Naive thymus-derived CD4-positive, alpha-beta T cell (primary cell): ENCODE data around the gene JADE1. TPM values are rescaled to one million over a fixed set of nuclear protein-coding genes. Genes with fewer than 3 reads are reported as not detected.

Experiments used
- ATAC-seq: fragments of 150-1000 bp; cut with Tn5 transposase; 2 replicates; pipeline ENCODE4 v1.10.0; 2021; ENCODE audit warnings: mild to moderate bottlenecking, moderate library complexity
- CTCF ChIA-PET: fragments of 350-600 bp; sonication (Branson Sonifier 250); formaldehyde crosslinking; loops from one replicate; lab custom pipeline; 2021; ENCODE audit warnings: antibody characterized with exemption; lab: Charles Lee
- POLR2A ChIA-PET: fragments of 350-600 bp; sonication (Branson Sonifier 250); formaldehyde crosslinking; loops from one replicate; lab custom pipeline; 2021; ENCODE audit warnings: antibody characterized with exemption, inconsistent platforms; lab: Charles Lee
- DNase-seq, 9 donors: peaks; one replicate each; pipeline versions ENCODE4 v3.0.0 to v3.0.0-alpha.2; 2020 to 2022; ENCODE audit warnings: mixed read lengths in 1 of 9
- H3K27ac ChIP-seq: one replicate; pipeline ENCODE4 v1.7.0; 2013; ENCODE audit warnings: mild to moderate bottlenecking, low read depth, low read length, moderate library complexity
- H3K27me3 ChIP-seq, 2 donors: one replicate each; pipeline ENCODE4 v1.7.0; 2013; ENCODE audit warnings: low read length in 2 of 2, mild to moderate bottlenecking in 2 of 2, moderate library complexity in 2 of 2; ENCODE audit not compliant: control insufficient read depth in 2 of 2, insufficient read depth in 2 of 2
- H3K36me3 ChIP-seq, 3 experiments: 1 replicate in 2 of 3; 2 replicates in 1 of 3; pipeline ENCODE4 v1.7.0; 2013; ENCODE audit warnings: low read length in 3 of 3, mild to moderate bottlenecking in 3 of 3, moderate library complexity in 1 of 3; ENCODE audit not compliant: insufficient read depth in 3 of 3, control insufficient read depth in 2 of 3
- H3K4me1 ChIP-seq, 2 donors: one replicate each; pipeline ENCODE4 v1.7.0; 2013; ENCODE audit warnings: low read length in 2 of 2, mild to moderate bottlenecking in 2 of 2, moderate library complexity in 1 of 2; ENCODE audit not compliant: control insufficient read depth in 2 of 2, insufficient read depth in 2 of 2
- H3K4me3 ChIP-seq: 2 replicates; pipeline ENCODE4 v1.7.0; 2013; ENCODE audit warnings: mild to moderate bottlenecking, low read length
- H3K9me3 ChIP-seq, 3 experiments: 1 replicate in 2 of 3; 2 replicates in 1 of 3; pipeline ENCODE4 v1.7.0; 2013; ENCODE audit warnings: low read length in 3 of 3; ENCODE audit not compliant: control insufficient read depth in 2 of 3
- H3K27ac Mint-ChIP-seq, 9 donors: one replicate each; pipeline ENCODE4 v1.8.0; 2020 to 2022; ENCODE audit warnings: mixed read lengths in 9 of 9, mild to moderate bottlenecking in 8 of 9, moderate library complexity in 5 of 9, inconsistent platforms in 2 of 9
- H3K27me3 Mint-ChIP-seq, 5 donors: one replicate each; pipeline ENCODE4 v1.8.0; 2021 to 2022; ENCODE audit warnings: mixed read lengths in 5 of 5, mild to moderate bottlenecking in 1 of 5
- H3K36me3 Mint-ChIP-seq, 5 donors: one replicate each; pipeline ENCODE4 v1.8.0; 2020 to 2022; ENCODE audit warnings: mixed read lengths in 5 of 5, mild to moderate bottlenecking in 3 of 5, inconsistent platforms in 1 of 5
- H3K4me1 Mint-ChIP-seq, 7 donors: one replicate each; pipeline ENCODE4 v1.8.0; 2020 to 2022; ENCODE audit warnings: mixed read lengths in 7 of 7, mild to moderate bottlenecking in 3 of 7, inconsistent platforms in 1 of 7
- H3K4me3 Mint-ChIP-seq, 10 donors: one replicate each; pipeline ENCODE4 v1.8.0; 2020 to 2022; ENCODE audit warnings: mild to moderate bottlenecking in 10 of 10, mixed read lengths in 10 of 10, moderate library complexity in 6 of 10, inconsistent platforms in 2 of 10
- H3K9me3 Mint-ChIP-seq, 11 donors: one replicate each; pipeline ENCODE4 v1.8.0; 2020 to 2022; ENCODE audit warnings: mixed read lengths in 11 of 11, mild to moderate bottlenecking in 4 of 11, inconsistent platforms in 1 of 11, moderate library complexity in 1 of 11
- intact Hi-C, 2 donors: fragments of 100-400 bp; cut with micrococcal nuclease; formaldehyde crosslinking; loops; one replicate each; pipeline ENCODE4 v1.15.1; 2023
- polyA plus RNA-seq, 2 donors: library from polyadenylated mRNA; unstranded; fragments of 300-500 nt; fragmentation: Illumina TruSeq; gene quantifications; one replicate each; pipeline ENCODE4 v1.2.3, GENCODE V29; 2021
- total RNA-seq, 6 experiments: library from RNA in 5 of 6; stranded (reverse) in 5 of 6; gene quantifications; 1 replicate in 5 of 6; 2 replicates in 1 of 6; pipeline ENCODE4 v1.2.3 and lab custom pipeline; 2021 to 2026

JADE1 gene
- total and polyA plus RNA-seq, 7 experiments from 2014 or later: 34.5 to 79.5 (median 55.8) TPM

DNA sequence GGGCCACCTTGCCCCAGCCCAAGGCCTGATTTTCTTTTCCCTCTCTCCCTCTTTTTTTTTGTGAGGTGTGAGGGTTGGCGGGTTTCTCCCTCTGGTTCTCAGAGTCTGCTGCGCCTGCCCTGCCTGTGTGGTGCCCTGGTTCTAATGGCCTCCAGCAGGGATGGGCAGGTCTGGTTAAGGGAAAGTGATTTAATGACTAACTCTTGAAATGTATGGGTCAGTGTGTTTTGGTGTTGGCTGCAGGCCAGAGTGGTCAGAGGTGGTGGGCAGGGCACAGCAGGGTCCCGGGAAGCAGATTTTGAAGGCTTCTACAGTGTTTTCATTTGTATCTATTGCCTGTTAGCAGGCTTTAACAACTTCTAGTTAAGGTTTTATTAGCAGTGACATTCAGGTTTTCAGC, 39.0 kb downstream of the JADE1 start:
- Mint-ChIP-seq H3K4me1 (peaks cover 11 to 33% (median 25%) of the 10 kb centered on the region in 7 donors), H3K27me3 (no peaks in the 10 kb centered on the region), H3K4me3 (no peak overlapping the region), H3K36me3 (peaks cover 16 to 61% (median 36%) of the 10 kb centered on the region in 5 donors), H3K27ac (peak overlapping the region in 3 of 9 donors; percentile 52 to 67 (median 57)), H3K9me3 (no peaks in the 10 kb centered on the region)
- no peaks in the 10 kb centered on the region for H3K27me3 ChIP-seq
- ChIA-PET CTCF (no interaction called here), POLR2A (no interaction called here)
- no peak for DNase-seq
- peaks cover 0 to under 1% of the 10 kb centered on the region in 2 donors for H3K4me1 ChIP-seq
- H3K4me3 ChIP-seq: no peak overlapping the region
- ATAC-seq: no peak
- intact Hi-C loops: no loop called here
- no peak overlapping the region for H3K27ac ChIP-seq
- no peaks in the 10 kb centered on the region for H3K9me3 ChIP-seq
- peaks cover 22 to 96% (median 37%) of the 10 kb centered on the region in 3 experiments for H3K36me3 ChIP-seq

DNA sequence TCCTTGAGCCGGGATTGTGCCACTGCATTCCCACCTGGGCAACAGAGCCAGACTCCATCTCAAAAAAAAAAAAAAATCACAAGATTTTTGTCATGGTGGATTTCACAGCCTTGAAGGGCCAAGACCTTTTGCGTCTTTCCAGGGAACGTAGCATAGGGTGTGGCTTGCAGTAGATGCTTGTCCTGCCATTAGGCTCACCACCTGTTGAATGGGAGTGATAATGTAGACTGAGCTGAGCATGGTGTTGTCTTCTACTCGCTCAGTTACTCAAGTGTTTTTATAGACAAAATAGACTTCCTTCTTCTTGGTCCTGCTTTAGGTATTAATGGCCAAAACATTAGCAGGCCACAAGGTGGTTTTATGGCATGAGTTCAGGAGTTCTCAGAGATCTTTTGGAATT, 40.8 kb downstream of the JADE1 start:
- peaks cover 11 to 89% (median 27%) of the 10 kb centered on the region in 3 experiments for H3K36me3 ChIP-seq
- intact Hi-C loops: no loop called here
- no peak overlapping the region for H3K27ac ChIP-seq
- no peak for ATAC-seq
- peaks cover 16 to 61% (median 26%) of the 10 kb centered on the region in 5 donors for H3K36me3 Mint-ChIP-seq
- H3K4me3 Mint-ChIP-seq: no peak overlapping the region
- no peak for DNase-seq
- no peaks in the 10 kb centered on the region for H3K9me3 Mint-ChIP-seq
- peaks cover 15 to 18% of the 10 kb centered on the region in 2 donors for H3K4me1 ChIP-seq
- H3K4me1 Mint-ChIP-seq: peaks cover 23 to 42% (median 36%) of the 10 kb centered on the region in 7 donors
- H3K9me3 ChIP-seq: no peaks in the 10 kb centered on the region
- no peaks in the 10 kb centered on the region for H3K27me3 Mint-ChIP-seq
- ChIA-PET CTCF (no interaction called here), POLR2A (no interaction called here)
- H3K27ac Mint-ChIP-seq: peak overlapping the region in 2 of 9 donors; percentile 23 to 74
- no peaks in the 10 kb centered on the region for H3K27me3 ChIP-seq
- no peak overlapping the region for H3K4me3 ChIP-seq

DNA sequence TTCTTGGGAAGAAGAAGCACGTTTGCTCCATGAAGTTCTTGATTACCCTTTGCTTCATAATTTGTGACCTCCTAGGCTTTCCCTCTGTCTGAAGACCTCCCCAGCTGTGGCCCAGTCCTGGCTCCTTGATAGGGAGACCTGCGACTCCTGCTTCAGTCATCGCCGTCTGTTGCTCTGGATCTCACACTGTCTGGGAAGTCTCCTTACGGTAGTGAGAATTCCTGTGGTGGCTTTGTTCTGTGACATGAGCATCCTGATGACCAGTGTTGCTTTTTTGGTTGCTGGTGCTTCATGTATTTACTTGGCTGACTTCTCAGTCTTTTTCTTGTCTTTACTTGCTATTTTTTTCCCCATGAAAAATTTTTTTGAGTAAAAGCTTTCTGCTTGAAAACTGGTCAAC, 44.2 kb downstream of the JADE1 start:
- Histone ChIP-seq H3K4me1 (peaks cover 16 to 18% of the 10 kb centered on the region in 2 donors), H3K27me3 (no peaks in the 10 kb centered on the region), H3K36me3 (peaks cover 24 to 88% (median 34%) of the 10 kb centered on the region in 3 experiments), H3K9me3 (no peaks in the 10 kb centered on the region), H3K4me3 (no peak overlapping the region), H3K27ac (peak overlapping the region; percentile 27)
- Mint-ChIP-seq H3K36me3 (peaks cover 10 to 64% (median 33%) of the 10 kb centered on the region in 5 donors), H3K4me3 (peak overlapping the region in 7 of 10 donors; percentile 27 to 71 (median 52)), H3K27ac (peak overlapping the region; percentile 61 to 94 (median 81)), H3K27me3 (no peaks in the 10 kb centered on the region), H3K9me3 (no peaks in the 10 kb centered on the region), H3K4me1 (peaks cover 14 to 41% (median 34%) of the 10 kb centered on the region in 7 donors)
- no peak for ATAC-seq
- no peak for DNase-seq
- ChIA-PET CTCF (interaction anchor here (1.0 kb wide), 1 partner anchor 279 kb away, joined by 4 read pairs; no protein-coding TSS in a partner anchor), POLR2A (interaction anchor here (1.6 kb wide), 1 partner anchor 13 kb away, joined by 3 read pairs; no protein-coding TSS in a partner anchor)
- intact Hi-C loops: loop anchor here (1.0 to 2.0 kb wide), 2 partner anchors 9 to 45 kb away; partner anchors contain the start of gene JADE1 (in 1 of the 2)

DNA sequence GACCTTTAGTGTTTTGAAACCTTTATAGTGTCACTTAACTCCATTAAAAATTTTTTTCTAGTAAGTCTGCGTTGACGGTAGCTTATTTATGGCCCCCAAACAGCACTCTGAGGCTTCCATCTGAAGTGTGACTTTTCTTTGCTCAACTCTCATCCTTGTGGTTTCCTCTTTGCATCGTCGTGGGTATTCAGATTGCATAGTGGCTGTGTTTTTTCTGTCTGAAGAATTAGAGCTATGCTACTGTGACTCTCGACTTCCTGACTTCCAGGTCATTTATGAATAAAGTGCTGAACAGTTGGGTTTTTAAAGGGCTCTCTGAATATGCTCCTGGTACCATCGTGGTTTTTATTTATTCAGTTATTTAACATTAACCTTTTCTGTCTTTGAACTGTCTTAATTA, 44.9 kb downstream of the JADE1 start:
- Mint-ChIP-seq H3K4me3 (peak overlapping the region in 9 of 10 donors; percentile 23 to 71 (median 52)), H3K27ac (peak overlapping the region; percentile 61 to 94 (median 81)), H3K4me1 (peaks cover 17 to 46% (median 38%) of the 10 kb centered on the region in 7 donors), H3K36me3 (peaks cover 8 to 66% (median 36%) of the 10 kb centered on the region in 5 donors), H3K9me3 (no peaks in the 10 kb centered on the region), H3K27me3 (no peaks in the 10 kb centered on the region)
- ChIA-PET CTCF (interaction anchor here (1.0 kb wide), 1 partner anchor 280 kb away, joined by 4 read pairs; no protein-coding TSS in a partner anchor), POLR2A (no interaction called here)
- H3K27ac ChIP-seq: peak overlapping the region; percentile 27
- H3K36me3 ChIP-seq: peaks cover 24 to 88% (median 27%) of the 10 kb centered on the region in 3 experiments
- intact Hi-C loops: loop anchor here (1.0 to 2.0 kb wide), 2 partner anchors 8 to 46 kb away; partner anchors contain the start of gene JADE1 (in 1 of the 2)
- H3K9me3 ChIP-seq: no peaks in the 10 kb centered on the region
- no peaks in the 10 kb centered on the region for H3K27me3 ChIP-seq
- DNase-seq (peak in 6 of 9 donors; percentile 21 to 58 (median 31)), ATAC-seq (peak; percentile 86)
- no peak overlapping the region for H3K4me3 ChIP-seq
- H3K4me1 ChIP-seq: peaks cover 16 to 18% of the 10 kb centered on the region in 2 donors

DNA sequence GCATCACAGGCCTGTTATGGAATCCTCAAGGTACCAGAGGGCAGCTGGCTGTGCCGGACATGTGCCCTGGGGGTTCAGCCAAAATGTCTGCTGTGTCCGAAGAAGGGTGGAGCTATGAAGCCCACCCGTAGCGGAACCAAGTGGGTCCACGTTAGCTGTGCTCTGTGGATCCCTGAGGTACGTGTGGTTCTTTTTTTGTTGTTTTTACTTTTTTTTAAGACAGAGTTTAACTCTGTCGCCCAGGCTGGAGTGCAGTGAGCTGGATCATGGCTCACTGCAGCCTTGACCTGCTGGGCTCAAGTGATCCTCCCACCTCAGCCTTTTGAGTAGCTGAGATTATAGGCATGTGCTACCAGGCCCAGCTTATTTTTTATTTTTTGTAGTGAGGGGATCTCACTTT, 46.1 kb downstream of the JADE1 start:
- ChIA-PET POLR2A (no interaction called here), CTCF (interaction anchor here (0.6 to 0.7 kb wide), 2 partner anchors 73 to 281 kb away, joined by 3 read pairs; no protein-coding TSS in a partner anchor)
- intact Hi-C loops: loop anchor here in 1 of 2 donors (2.0 kb wide), 1 partner anchor 47 kb away; the partner anchor contains the start of gene JADE1
- no peaks in the 10 kb centered on the region for H3K9me3 Mint-ChIP-seq
- ATAC-seq: no peak
- no peaks in the 10 kb centered on the region for H3K27me3 Mint-ChIP-seq
- Histone ChIP-seq H3K27me3 (no peaks in the 10 kb centered on the region), H3K4me1 (peaks cover 16 to 18% of the 10 kb centered on the region in 2 donors), H3K36me3 (peaks cover 24 to 88% (median 28%) of the 10 kb centered on the region in 3 experiments), H3K9me3 (no peaks in the 10 kb centered on the region), H3K4me3 (no peak overlapping the region), H3K27ac (no peak overlapping the region)
- peak overlapping the region in 4 of 9 donors; percentile 61 to 80 (median 76) for H3K27ac Mint-ChIP-seq
- H3K36me3 Mint-ChIP-seq: peaks cover 4 to 63% (median 29%) of the 10 kb centered on the region in 5 donors
- no peak for DNase-seq
- no peak overlapping the region for H3K4me3 Mint-ChIP-seq
- H3K4me1 Mint-ChIP-seq: peaks cover 17 to 48% (median 46%) of the 10 kb centered on the region in 7 donors

DNA sequence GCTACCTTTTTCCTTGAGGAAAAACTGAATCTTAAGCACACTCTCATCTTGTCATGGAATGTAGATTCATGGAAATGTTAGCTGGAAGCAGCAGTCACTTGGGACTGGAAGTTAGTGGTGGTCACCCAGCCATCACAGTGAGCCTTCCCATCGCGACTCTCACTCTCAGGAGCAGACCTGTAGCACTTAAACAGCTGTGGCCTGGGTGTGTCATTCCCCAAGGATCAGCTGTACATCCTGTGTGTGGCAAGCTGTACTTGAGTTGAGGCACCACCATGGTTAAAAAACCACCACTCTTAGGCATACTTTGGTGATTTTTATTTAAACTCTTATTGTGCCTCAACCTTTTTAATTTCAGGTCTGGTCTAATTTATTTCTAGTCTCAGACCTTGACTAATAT, 46.7 kb downstream of the JADE1 start:
- Mint-ChIP-seq H3K9me3 (no peaks in the 10 kb centered on the region), H3K36me3 (peaks cover 8 to 62% (median 33%) of the 10 kb centered on the region in 5 donors), H3K27ac (peak overlapping the region in 4 of 9 donors; percentile 49 to 62 (median 54)), H3K4me1 (peaks cover 20 to 55% (median 50%) of the 10 kb centered on the region in 7 donors), H3K4me3 (no peak overlapping the region), H3K27me3 (no peaks in the 10 kb centered on the region)
- peaks cover 16 to 19% of the 10 kb centered on the region in 2 donors for H3K4me1 ChIP-seq
- ATAC-seq (no peak), DNase-seq (no peak)
- no peaks in the 10 kb centered on the region for H3K27me3 ChIP-seq
- H3K27ac ChIP-seq: no peak overlapping the region
- POLR2A ChIA-PET: interaction anchor here (0.6 kb wide), 1 partner anchor 556 kb away, joined by 3 read pairs; no protein-coding TSS in a partner anchor
- peaks cover 24 to 88% (median 28%) of the 10 kb centered on the region in 3 experiments for H3K36me3 ChIP-seq
- H3K9me3 ChIP-seq: no peaks in the 10 kb centered on the region
- CTCF ChIA-PET: interaction anchor here (1.1 kb wide), 1 partner anchor 9 kb away, joined by 3 read pairs; no protein-coding TSS in a partner anchor
- intact Hi-C loops: no loop called here
- H3K4me3 ChIP-seq: no peak overlapping the region
